C4-2B (cell line): Measurements from ENCODE around the gene PRKD3.

ENCODE experiments used
- CTCF ChIP-seq: fragments of 450-650 bp; conservative IDR thresholded peaks from 2 replicates; pipeline ENCODE4 v1.5.1; 2017; ENCODE audit warnings: mild to moderate bottlenecking
- ZFX ChIP-seq: fragments of 450-650 bp; IDR thresholded peaks from 2 replicates; pipeline ENCODE4 v1.6.1; 2017

DNA sequence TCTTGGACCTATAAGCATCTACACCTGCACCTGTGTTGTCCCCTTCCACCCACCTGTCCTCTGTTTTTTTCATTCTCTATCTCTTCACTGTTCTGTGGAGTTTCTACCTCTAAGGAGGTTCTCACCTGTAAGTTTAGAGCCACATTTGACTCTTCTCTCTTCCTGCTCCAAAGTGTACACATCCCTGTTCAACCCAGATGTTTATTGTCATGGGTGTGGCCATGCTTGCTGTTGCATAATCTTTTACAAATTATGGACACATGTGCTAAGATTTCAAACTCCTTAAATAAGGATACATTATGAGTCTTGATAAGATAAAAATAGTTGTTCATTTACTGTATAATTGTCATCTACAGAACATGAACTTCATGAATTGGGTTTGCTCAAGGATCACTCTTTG is 47.4 kb upstream of the PRKD3 start:
- TF ChIP-seq CTCF (no peak), ZFX (no peak)
